HFF-Myc (cell line): ENCODE data around the gene SPATA4.

Experiments
- DNase-seq: peaks from one replicate; pipeline ENCODE4 v3.0.0-alpha.2; 2011; ENCODE audit warnings: low read depth; ENCODE audit errors: extremely low read depth
- H3K4me3 ChIP-seq: replicated peaks from 2 replicates; pipeline ENCODE4 v1.5.1; 2011; ENCODE audit warnings: low read depth, mild to moderate bottlenecking, control low read depth, low read length
- TF ChIP-seq, protein P1 (sequence below): IDR thresholded peaks from 2 replicates; pipeline ENCODE4 v1.5.1; 2012; ENCODE audit warnings: mild to moderate bottlenecking, low read depth, low read length, control low read depth; ENCODE audit errors: missing control alignments

The SPATA4 gene

DNA sequence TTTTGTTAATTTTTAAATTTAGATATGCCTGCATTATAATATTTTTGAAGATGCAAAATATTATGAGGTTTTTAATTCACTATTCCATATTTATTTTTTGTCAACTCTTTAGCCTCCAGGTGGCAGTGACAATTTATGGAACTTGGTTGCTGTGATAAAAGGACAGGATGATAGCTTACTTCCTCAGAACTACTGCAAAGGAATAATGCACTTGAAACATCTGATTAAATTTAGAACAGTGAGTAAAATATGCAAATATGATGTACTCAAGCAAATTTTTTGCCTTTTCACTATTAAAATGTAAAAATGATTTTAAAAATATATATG is 45.1 kb downstream of the SPATA4 start:
- TF ChIP-seq, protein P1, sequence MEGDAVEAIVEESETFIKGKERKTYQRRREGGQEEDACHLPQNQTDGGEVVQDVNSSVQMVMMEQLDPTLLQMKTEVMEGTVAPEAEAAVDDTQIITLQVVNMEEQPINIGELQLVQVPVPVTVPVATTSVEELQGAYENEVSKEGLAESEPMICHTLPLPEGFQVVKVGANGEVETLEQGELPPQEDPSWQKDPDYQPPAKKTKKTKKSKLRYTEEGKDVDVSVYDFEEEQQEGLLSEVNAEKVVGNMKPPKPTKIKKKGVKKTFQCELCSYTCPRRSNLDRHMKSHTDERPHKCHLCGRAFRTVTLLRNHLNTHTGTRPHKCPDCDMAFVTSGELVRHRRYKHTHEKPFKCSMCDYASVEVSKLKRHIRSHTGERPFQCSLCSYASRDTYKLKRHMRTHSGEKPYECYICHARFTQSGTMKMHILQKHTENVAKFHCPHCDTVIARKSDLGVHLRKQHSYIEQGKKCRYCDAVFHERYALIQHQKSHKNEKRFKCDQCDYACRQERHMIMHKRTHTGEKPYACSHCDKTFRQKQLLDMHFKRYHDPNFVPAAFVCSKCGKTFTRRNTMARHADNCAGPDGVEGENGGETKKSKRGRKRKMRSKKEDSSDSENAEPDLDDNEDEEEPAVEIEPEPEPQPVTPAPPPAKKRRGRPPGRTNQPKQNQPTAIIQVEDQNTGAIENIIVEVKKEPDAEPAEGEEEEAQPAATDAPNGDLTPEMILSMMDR, result no peak
- no peak overlapping the region for H3K4me3 ChIP-seq
- DNase-seq, result peak; percentile 4

DNA sequence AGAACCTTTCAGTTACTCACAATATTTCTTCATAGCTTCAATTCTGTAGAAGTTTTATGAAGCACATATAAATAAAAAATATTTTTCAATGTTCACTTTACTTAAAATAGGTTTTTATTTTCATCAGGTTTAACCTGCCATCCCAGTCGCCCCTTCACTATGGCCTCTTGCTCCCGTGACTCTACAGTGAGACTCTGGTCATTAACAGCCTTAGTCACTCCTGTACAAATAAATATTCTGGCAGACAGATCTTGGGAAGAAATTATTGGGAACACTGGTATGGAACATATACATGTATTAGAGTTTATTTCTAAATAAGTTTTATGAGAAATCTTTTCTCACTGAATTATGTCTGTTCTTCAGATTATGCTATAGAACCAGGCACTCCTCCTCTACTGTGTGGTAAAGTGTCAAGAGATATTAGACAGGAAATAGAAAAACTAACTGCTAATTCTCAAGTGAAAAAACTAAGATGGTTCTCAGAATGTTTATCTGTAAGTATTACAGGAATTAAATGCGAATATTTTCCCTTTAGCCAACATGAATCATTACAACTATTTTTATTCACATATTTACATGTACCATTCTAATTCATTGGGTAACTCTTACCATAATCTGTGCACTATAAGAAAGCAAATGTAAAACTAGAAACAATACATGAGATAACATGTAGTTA is 45.6 kb downstream of the SPATA4 start:
- H3K4me3 ChIP-seq, result no peak overlapping the region
- DNase-seq, result no peak
- TF ChIP-seq, protein P1, result no peak

DNA sequence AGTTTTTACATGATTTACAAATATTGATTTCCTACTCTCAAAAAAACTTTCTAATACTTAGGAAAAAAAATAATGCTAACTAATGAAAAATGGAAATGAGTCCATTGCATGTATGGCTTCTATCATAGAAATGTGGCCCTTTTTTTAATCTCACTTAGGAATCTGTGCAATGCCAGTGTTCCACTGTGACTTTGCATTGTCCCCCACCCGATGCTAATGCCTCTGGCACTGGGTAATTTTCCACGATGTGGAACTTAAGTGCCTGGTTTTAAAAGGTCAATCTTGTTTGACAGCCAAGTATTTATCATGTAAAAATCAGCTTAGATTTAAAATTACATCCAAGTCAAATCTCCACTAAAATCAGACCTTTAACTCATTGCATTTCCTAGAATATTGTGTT is 53.1 kb downstream of the SPATA4 start:
- DNase-seq, result no peak
- TF ChIP-seq, protein P1, result no peak
- H3K4me3 ChIP-seq, result no peak overlapping the region

DNA sequence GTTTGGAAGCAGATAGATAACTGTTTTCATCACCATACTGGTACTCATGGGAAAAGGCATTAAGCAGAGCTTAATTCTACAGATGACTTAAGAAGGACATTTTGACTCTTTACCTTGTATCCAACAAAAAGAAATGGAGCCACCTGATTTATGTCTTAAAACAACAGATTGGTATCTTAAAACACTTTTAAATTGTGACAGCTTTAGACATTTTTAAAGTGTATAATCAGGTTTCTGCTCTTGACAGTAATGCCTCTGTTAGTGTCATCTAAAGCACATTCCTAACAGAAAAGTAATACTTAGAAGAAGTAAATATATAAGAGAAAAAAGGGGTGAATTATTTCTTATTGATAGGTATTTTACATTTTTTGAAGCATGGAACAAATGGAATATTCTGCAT is 55.9 kb downstream of the SPATA4 start:
- no peak overlapping the region for H3K4me3 ChIP-seq
- DNase-seq, result no peak
- TF ChIP-seq, protein P1, result no peak

DNA sequence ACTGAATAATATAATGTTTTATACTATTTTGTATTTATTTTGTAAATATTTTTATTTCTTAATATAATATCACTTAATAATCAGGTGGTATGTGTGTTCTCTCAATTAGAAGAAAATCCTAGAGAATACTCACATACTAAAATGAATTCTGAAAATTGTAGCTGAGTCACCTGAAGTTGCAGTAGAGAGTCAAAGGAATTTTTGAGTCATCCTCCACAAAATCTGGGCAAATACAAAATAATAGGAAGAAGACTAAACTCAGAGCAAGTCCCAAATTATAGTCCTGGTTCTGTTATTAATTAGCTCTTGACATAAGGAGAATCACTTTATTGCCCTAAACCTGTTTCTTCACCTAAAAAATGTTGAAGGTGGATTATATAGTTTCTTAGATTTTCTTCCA is 57.8 kb downstream of the SPATA4 start:
- DNase-seq, result peak; percentile 12
- TF ChIP-seq, protein P1, result no peak
- H3K4me3 ChIP-seq, result no peak overlapping the region

DNA sequence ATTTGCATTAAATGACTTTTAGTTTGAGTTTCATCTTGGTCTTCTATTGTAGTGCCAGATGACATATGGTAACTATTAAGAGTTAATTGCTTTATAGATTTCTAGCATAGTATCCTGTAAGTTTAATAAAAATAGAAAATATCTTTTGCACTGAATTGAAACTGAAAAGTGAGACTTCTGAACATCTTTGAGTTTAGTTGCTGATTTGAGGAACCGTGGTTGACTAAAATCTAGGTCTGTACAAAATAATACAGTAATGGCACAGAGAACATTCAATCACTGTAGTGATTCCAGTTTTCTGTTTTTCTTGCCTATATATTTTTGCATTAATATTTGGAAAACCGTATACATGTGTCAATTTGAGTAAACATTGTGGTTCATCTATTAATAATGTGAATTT is 60.7 kb downstream of the SPATA4 start:
- H3K4me3 ChIP-seq, result no peak overlapping the region
- DNase-seq, result no peak
- TF ChIP-seq, protein P1, result no peak
